Endometrial microvascular endothelial cells (primary cell): Measurements from ENCODE around the gene GIMAP8. TPM values are rescaled to one million over a fixed set of nuclear protein-coding genes. Genes with fewer than 3 reads are reported as not detected.
"Not testable (repeated sequence)": the region's sequence is repeated elsewhere in the genome, so short reads cannot be mapped to it uniquely, and the experiment has no call there.

Experiments
- in situ Hi-C: cut with HindIII; loops from 2 replicates; pipeline ENCODE4 v1.10.0; 2017; ENCODE audit warnings: low sequenced_read_pairs, low pct_unique_long_range_greater_than_20kb; ENCODE audit errors: inconsistent ontology term
- total RNA-seq: library from RNA; depleted of rRNA; stranded (reverse); fragments of >200 nt; gene quantifications from one replicate; pipeline ENCODE4 v1.2.3, GENCODE V29; 2015; ENCODE audit errors: inconsistent ontology term

The GIMAP8 gene
- total RNA-seq, 1 donor from 2014 or later: 4.5 TPM

- in situ Hi-C loops: no loop called here
Measured at GRCh38 chr7:150451833-150452461, 1.5 kb downstream of the GIMAP8 start.

DNA sequence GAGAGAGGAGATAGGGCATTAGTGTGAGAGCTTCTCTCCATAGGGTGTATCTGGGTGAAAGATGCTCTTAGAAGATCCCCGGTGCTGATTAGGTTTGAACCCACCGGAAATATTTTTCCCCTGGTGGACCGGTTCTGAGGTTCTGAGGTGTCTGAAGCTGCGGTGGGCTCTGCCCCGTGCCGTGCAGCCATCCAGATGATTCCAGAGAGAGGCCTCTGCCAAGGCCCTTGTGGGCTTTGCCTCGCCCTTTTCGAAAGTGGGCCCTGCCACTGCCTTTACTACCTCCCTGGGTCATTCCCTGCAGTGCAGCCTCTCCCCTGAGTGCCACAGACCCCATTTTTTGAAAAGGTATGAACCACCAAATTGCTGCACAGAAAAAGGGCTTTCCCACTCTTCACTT lies 2.8 kb downstream of the GIMAP8 start:
- in situ Hi-C loops: no loop called here

GRCh38 chr7:150453892-150454291 lies 3.5 kb downstream of the GIMAP8 start:
- in situ Hi-C loops: no loop called here

DNA sequence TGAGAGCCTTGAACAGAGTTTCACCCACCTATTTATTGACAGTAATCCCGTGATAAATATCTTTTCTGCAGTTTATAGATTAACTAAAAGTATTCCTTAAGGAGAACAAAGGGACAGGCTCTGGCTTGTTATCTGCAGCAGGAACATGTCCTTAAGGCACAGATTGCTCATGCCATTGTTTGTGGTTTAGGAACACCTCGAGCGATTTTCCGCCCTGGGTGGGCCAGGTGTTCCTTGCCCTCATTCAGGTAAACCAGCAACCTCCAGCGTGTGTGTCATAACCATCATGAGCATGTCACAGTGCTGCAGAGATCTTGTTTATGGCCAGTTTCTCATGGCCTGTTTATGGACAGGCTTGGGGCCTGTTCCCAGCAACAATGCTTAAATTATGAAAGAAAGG lies 6.6 kb downstream of the GIMAP8 start:
- in situ Hi-C loops: not testable (repeated sequence)

- in situ Hi-C loops: no loop called here
Measured at GRCh38 chr7:150458235-150458634, 7.8 kb downstream of the GIMAP8 start.

GRCh38 chr7:150458756-150459155 lies 8.3 kb downstream of the GIMAP8 start:
- in situ Hi-C loops: no loop called here

DNA sequence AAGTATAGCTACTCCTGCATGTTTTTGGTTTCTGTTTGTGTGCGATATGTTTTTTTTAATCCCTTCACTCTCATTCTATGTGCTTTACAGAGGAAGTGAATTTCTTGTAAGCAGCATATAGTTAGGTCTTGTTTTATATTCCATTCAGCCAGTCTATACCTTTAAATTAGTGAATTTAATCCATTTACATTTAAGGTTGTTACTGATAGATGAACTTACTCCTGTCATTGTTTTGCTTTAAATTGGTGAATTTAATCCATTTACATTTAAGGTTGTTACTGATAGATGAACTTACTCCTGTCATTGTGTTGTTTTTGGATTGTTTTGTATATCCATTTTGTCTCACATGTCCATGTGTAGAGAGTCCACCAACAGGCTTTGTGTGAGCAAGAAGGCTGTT lies 11.1 kb downstream of the GIMAP8 start:
- in situ Hi-C loops: no loop called here

- in situ Hi-C loops: no loop called here
Measured at GRCh38 chr7:150462413-150462812, 12.0 kb downstream of the GIMAP8 start.

DNA sequence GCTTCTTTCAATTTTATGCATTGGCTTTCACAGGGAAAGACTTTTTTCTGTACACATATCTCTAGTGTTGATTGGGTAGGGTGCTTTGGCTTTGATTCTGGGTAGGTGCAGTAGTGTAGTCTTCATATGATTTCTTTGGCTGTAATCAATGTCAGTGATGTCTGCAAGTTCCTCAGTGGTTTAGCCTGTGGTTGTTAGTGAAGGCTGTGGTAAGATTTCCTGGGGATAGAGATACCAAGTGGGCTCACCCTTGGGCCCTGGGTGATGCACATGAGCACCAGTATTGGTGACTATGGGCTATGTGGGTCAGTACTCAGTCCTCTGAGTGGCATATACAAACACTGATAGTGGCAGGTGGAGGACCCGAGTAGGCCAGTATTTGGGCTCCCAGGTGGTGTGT lies 13.0 kb downstream of the GIMAP8 start:
- in situ Hi-C loops: no loop called here

- in situ Hi-C loops: no loop called here
Measured at GRCh38 chr7:150464962-150465361, 14.5 kb downstream of the GIMAP8 start.

DNA sequence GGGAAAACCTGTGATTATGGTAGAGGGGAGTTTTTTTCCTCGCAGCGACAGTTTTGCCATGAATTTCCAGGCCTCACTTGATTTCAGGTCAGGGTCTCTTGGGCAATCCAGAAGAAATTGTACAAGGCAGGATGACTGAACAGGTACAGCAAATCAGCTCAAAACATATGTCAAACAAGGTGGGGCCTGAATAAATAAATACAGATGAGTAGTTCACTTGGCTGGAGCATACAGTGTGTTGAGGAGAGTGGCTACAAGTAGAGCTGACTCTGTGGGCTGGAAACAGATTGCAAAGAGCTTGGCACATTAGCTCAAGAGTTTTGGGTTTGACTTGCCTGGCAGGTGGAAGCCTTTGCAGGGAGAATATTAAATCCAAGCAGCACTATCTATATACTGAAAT lies 15.0 kb downstream of the GIMAP8 start:
- in situ Hi-C loops: no loop called here

DNA sequence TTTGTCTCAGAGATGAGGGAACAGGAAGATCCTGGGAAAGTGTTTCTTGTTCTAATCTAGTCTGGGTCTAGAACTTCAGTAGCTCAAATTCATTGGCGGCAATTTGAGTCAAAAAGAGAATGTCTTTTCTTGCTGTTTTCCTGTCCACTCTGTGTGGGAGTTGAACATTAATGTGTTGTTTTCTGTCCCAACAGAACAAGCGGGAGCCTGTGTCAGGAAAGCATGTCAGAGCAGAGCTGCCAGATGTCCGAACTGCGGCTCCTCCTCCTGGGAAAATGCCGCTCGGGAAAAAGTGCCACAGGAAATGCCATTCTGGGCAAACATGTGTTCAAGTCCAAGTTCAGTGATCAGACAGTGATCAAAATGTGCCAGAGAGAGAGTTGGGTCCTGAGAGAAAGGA lies 16.0 kb downstream of the GIMAP8 start:
- in situ Hi-C loops: no loop called here

DNA sequence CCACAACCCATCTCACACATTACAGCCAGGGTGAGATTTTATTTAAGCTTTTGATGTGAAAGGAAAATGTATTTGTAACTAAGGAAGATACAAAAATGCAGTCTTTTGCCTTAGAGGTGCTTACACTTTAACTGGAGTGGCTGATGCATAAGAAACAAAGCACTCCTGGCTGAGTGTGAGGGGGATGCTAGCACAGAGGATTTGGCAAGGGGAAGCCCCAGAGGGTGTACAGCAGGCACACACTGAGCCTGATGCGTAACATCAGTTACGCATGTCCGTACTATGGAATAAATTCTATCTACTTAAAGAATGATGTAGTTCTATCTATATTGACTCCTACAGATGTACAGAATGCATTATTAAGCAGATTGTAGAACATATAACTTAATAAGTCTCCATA lies 17.8 kb downstream of the GIMAP8 start:
- in situ Hi-C loops: no loop called here

DNA sequence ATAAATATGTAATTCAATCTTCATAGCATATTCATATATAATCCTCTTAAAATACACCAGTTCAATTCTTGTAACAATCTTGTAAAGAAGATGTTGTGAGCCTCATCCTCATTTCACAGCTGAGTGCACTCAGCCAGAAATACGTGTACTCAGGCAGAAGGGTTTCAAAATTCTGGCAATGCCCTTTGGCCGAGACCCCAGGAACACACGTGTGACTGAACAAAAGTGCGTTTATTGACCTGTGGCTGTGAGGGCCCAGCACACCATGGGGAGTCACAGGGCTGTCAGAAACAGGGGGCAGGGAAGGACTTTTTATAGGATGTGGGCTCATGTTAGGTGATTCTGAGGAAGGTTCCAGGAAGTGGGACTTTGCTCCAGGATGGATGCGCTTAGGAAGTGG lies 21.5 kb downstream of the GIMAP8 start:
- in situ Hi-C loops: no loop called here

- in situ Hi-C loops: no loop called here
Measured at GRCh38 chr7:150473902-150474301, 23.5 kb downstream of the GIMAP8 start.

GRCh38 chr7:150476285-150476684 lies 25.9 kb downstream of the GIMAP8 start:
- in situ Hi-C loops: no loop called here

DNA sequence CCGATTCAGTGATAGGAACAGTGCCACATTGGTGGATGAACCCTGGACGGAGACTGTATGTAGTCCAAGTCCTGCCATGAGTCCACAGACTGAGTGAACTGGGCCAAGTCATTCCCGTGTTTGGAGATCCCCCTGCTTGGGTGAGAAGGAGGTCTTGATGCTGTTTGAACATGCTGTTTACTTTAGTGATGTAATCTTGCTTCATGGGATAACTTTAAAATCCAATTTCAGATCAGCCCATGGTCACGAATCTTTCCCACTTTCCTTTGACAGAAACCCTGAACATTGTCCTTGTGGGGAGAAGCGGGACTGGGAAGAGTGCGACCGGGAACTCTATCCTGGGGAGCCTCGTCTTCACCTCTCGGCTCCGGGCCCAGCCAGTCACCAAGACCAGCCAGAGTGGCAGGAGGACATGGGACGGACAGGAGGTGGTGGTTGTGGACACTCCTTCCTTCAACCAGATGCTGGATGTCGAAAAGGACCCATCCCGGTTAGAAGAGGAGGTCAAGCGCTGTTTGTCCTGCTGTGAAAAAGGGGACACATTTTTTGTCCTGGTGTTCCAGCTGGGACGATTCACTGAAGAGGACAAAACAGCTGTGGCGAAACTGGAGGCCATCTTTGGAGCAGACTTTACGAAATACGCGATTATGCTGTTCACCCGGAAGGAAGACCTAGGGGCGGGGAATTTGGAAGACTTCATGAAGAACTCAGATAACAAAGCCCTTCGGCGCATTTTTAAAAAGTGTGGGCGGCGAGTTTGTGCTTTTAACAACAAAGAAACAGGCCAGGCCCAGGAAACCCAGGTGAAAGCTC lies 26.6 kb downstream of the GIMAP8 start:
- in situ Hi-C loops: no loop called here

DNA sequence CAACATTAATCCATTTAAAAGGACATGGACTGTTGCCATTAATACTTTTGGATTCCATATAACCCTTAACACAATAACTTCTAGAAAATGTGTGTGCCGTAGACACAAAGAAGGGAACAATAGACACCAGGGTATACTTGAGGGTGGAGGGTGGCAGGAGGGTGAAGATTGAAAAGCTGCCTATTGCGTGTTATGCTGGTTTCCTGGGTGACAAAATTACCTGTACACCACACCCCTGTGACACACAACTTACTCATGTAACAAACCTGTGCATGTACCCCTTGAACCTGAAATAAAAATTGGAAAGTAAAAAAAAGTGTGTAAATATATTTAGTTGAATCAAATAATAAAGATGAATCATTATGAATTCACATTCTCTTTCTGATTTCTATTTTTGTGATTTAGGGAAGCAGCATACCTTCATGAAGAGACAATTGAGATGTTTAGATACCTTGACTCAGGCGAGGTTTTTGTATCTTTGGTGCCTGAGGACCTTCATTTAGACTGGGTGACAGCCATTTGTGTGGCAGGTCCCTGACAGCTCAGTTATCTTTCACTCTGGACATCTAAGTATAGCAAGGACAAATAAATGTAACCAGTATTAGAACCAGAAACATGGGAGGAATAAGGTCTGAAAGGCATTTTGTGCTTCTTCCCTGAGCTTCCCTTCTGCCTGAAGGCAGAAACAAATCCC lies 28.7 kb downstream of the GIMAP8 start:
- in situ Hi-C loops: no loop called here

DNA sequence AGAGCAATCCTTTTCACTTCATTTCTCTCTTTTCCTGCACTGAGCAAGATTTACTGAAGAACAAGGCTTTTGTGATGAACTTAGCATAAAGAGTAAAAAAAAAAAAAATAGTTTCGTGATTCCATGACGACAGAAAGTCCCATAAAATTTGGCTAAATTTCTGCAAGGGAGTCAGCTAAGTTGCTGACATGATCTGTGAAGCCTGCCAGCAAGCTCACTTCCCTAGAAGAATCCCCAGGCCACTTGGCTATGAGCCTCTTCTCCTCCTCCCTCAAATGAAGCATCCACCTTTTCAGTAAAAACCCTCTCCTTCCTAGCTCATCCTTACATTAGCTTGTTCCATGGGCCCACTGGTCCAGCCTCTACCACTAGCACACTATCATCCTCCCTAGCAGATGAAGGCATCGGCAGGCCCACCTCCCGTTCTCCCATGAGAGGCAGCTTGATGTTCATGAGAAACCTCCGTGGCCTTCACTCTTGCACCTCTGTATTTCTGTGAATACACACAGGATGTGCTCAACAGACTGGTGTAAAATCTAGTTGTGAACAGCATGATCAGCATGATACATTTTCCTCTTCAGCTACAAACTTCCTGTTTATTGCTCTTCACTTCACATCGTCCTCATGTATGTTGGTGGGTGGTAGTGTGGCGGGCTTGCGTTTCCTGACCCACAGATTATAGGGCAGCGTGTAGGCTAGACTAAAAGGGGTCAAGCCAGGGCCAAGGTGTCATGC lies 30.9 kb downstream of the GIMAP8 start:
- in situ Hi-C loops: no loop called here
